ENCODE data around the gene CALD1. TPM values are rescaled to one million over a fixed set of nuclear protein-coding genes. Genes with fewer than 3 reads are reported as not detected.

CALD1 gene
- total RNA-seq, 1 donor from 2014 or later: 118 TPM

GRCh38 chr7:134908289-134908688 lies 128.9 kb downstream of the CALD1 start:
- TF ChIP-seq CTCF (IDR thresholded peaks at IDR 0.05) (no peak), EZH2 (IDR thresholded peaks at IDR 0.05) (no peak), EZH2phosphoT487 (IDR thresholded peaks at IDR 0.05) (no peak)
- no peaks in the 10 kb centered on the region for H3K36me3 ChIP-seq
- DNase-seq (ENCODE audit: low spot score): no peak
- H3K27ac ChIP-seq: no peak overlapping the region
- H3K27ac Mint-ChIP-seq: no peak overlapping the region
- H3K36me3 Mint-ChIP-seq: no peaks in the 10 kb centered on the region
- no peaks in the 10 kb centered on the region for H3K9me3 Mint-ChIP-seq
- H3K9ac ChIP-seq: no peak overlapping the region
- H4K20me1 ChIP-seq (ENCODE audit: low read depth): no peaks in the 10 kb centered on the region
- no peaks in the 10 kb centered on the region for H3K27me3 ChIP-seq
- H3K79me2 ChIP-seq (ENCODE audit: low read depth): peaks cover 51% of the 10 kb centered on the region
- H3K27me3 Mint-ChIP-seq (ENCODE audit: insufficient read depth, low read depth): peaks cover 2% of the 10 kb centered on the region
- H3K4me3 Mint-ChIP-seq: no peak overlapping the region
- no peaks in the 10 kb centered on the region for H3K9me3 ChIP-seq (ENCODE audit: low read depth)
- peaks cover 10% of the 10 kb centered on the region for H3K4me1 Mint-ChIP-seq
- no peak overlapping the region for H3K4me2 ChIP-seq
- peaks cover 6% of the 10 kb centered on the region for H3K4me1 ChIP-seq
- no peak overlapping the region for H3K4me3 ChIP-seq
- no peaks in the 10 kb centered on the region for H3F3A ChIP-seq (ENCODE audit: low read depth)
- H2AFZ ChIP-seq (replicated peaks): no peak overlapping the region

- peaks cover 2% of the 10 kb centered on the region for H3K27me3 Mint-ChIP-seq (ENCODE audit: insufficient read depth, low read depth)
- Histone ChIP-seq H3K9me3 (ENCODE audit: low read depth) (no peaks in the 10 kb centered on the region), H3K4me3 (no peak overlapping the region), H3K27ac (no peak overlapping the region), H2AFZ (replicated peaks) (no peak overlapping the region), H3K4me2 (no peak overlapping the region), H3K9ac (no peak overlapping the region), H3K27me3 (no peaks in the 10 kb centered on the region), H3F3A (ENCODE audit: low read depth) (no peaks in the 10 kb centered on the region), H3K79me2 (ENCODE audit: low read depth) (peaks cover 50% of the 10 kb centered on the region), H3K4me1 (no peaks in the 10 kb centered on the region), H4K20me1 (ENCODE audit: low read depth) (no peaks in the 10 kb centered on the region), H3K36me3 (no peaks in the 10 kb centered on the region)
- no peak overlapping the region for H3K4me3 Mint-ChIP-seq
- no peak overlapping the region for H3K27ac Mint-ChIP-seq
- no peaks in the 10 kb centered on the region for H3K9me3 Mint-ChIP-seq
- no peak for DNase-seq (ENCODE audit: low spot score)
- H3K4me1 Mint-ChIP-seq: peaks cover 4% of the 10 kb centered on the region
- no peak for TF ChIP-seq CTCF (IDR thresholded peaks at IDR 0.05)
- peaks cover 4% of the 10 kb centered on the region for H3K36me3 Mint-ChIP-seq
Measured at GRCh38 chr7:134910214-134910890, 130.9 kb downstream of the CALD1 start.

- no peaks in the 10 kb centered on the region for H3K27me3 ChIP-seq
- no peak for TF ChIP-seq CTCF (IDR thresholded peaks at IDR 0.05)
- TF ChIP-seq EZH2 (IDR thresholded peaks at IDR 0.05): no peak
- TF ChIP-seq EZH2phosphoT487 (IDR thresholded peaks at IDR 0.05): no peak
- no peak overlapping the region for H3K4me3 Mint-ChIP-seq
- no peak for DNase-seq (ENCODE audit: low spot score)
- H3K4me2 ChIP-seq: no peak overlapping the region
- peaks cover 3% of the 10 kb centered on the region for H3K4me1 Mint-ChIP-seq
- no peaks in the 10 kb centered on the region for H3K36me3 ChIP-seq
- no peaks in the 10 kb centered on the region for H4K20me1 ChIP-seq (ENCODE audit: low read depth)
- H3K27ac Mint-ChIP-seq: no peak overlapping the region
- H3K9me3 Mint-ChIP-seq: no peaks in the 10 kb centered on the region
- H3K27me3 Mint-ChIP-seq (ENCODE audit: insufficient read depth, low read depth): peaks cover 2% of the 10 kb centered on the region
- H3F3A ChIP-seq (ENCODE audit: low read depth): no peaks in the 10 kb centered on the region
- no peak overlapping the region for H3K4me3 ChIP-seq
- peaks cover 4% of the 10 kb centered on the region for H3K36me3 Mint-ChIP-seq
- no peak overlapping the region for H3K9ac ChIP-seq
- H3K27ac ChIP-seq: no peak overlapping the region
- H2AFZ ChIP-seq (replicated peaks): no peak overlapping the region
- H3K79me2 ChIP-seq (ENCODE audit: low read depth): peaks cover 45% of the 10 kb centered on the region
- H3K9me3 ChIP-seq (ENCODE audit: low read depth): no peaks in the 10 kb centered on the region
- no peaks in the 10 kb centered on the region for H3K4me1 ChIP-seq
Measured at GRCh38 chr7:134910968-134911367, 131.5 kb downstream of the CALD1 start.

Data from neural progenitor cell (in vitro differentiated cells).